Suppressor macrophage treated with lipopolysaccharide for 1 hour (primary cell): ENCODE measurements around the gene RGS19.
A peak's percentile ranks its signal among the peaks of the same experiment; 100 is the strongest.

Source experiments
- DNase-seq, 3 donors: peaks; one replicate each; pipeline ENCODE4 v3.0.0-alpha.2; 2020 to 2022

Gene RGS19

DNA sequence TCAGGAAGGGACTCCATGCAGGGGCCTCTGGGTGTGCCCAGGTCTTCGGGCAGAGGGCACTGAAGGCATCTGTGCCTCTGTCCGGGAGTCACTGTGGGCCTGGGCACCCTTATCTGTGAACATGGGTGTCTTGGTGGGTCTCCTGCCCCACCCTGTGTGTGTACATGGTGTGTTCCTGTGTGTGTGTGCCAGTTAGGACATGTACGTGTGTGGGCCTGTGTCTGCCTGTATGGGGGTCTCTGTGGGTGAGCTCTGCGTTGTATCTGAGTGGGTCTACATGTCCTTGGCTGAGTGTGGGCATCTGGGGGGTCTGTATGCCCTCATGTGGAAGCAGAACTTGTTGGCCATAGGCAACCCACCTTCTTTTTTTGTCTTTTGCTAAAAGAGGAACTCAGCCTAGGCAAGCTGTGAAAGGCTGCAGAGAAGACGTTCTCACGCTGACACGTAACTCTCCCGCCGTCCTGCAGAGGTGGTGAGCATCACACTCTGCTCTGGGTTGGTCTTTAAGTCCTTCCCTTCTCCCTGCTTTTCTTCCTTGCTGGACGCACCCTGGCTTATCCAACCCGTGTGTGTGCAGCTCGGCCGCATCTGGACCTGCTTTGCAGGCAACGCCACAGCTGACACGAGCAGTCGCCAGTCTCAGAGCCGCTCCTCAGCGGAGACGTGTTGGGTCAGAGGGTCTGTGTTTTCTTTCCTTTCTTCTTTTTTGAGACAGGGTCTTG is 28.6 kb upstream of the RGS19 start:
- peak; percentile 67 to 75 (median 71) for DNase-seq

- peak in 2 of 3 donors; percentile 17 to 35 for DNase-seq
Observed at GRCh38 chr20:64106981-64107735, 27.8 kb upstream of the RGS19 start, which contains the start of gene NPBWR2. Gene NPBWR2 (minus strand): TSS chr20:64107565. CDS start chr20:64106831, 734 bp downstream.

GRCh38 chr20:64106435-64106961 is 27.2 kb upstream of the RGS19 start:
- DNase-seq = peak in 1 of 3 donors; percentile 17

- peak in 1 of 3 donors; percentile 11 for DNase-seq
Observed at GRCh38 chr20:64105846-64106434, 26.6 kb upstream of the RGS19 start.

GRCh38 chr20:64104667-64105451 is 25.5 kb upstream of the RGS19 start:
- peak in 1 of 3 donors; percentile 16 for DNase-seq

GRCh38 chr20:64103871-64104666 is 24.8 kb upstream of the RGS19 start:
- DNase-seq = no peak

GRCh38 chr20:64102647-64103354 is 23.5 kb upstream of the RGS19 start:
- DNase-seq = peak in 1 of 3 donors; percentile 17

- DNase-seq = peak; percentile 58 to 86 (median 66)
Observed at GRCh38 chr20:64101731-64102621, 22.7 kb upstream of the RGS19 start.

DNA sequence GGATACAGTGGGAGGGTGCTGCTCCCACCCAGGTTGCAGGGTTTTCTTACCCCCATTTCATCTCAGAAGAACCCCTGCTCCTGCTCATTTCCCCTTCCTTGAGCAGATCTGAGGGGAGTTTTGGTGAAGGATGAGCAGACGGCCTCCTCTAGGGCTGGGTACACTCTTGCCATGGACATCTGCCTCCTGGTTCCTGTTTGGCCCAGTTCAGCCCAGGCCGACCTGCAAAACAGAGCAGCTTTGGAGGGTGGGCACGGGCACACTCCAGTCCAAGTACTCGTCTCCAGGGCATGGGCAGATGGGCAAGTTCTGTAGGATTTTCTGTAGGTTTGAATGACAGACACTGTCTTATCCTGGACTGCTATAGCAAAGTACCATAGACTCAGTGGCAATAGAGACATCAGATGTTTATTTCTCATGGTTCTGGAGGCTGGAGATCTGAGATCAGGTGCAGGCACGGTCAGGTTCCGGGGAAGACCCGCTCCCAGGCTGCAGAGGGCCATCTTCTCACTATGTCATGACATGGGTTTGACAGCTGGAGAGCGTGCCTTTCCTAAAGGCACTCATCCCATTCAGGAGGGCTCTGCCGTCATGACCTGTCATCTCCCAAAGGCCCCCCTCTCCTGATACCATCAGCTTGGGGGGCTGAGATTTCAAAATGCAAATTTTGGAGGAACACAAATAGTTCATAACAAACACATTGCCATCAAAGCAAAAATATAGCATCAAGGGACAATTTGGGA is 21.8 kb upstream of the RGS19 start:
- DNase-seq = peak in 1 of 3 donors; percentile 12

- peak in 1 of 3 donors; percentile 3 for DNase-seq
Observed at GRCh38 chr20:64100566-64100888, 21.2 kb upstream of the RGS19 start.

- DNase-seq = peak in 1 of 3 donors; percentile 5
Observed at GRCh38 chr20:64099880-64100565, 20.7 kb upstream of the RGS19 start.

- DNase-seq = peak in 1 of 3 donors; percentile 8
Observed at GRCh38 chr20:64099086-64099786, 19.9 kb upstream of the RGS19 start.

DNA sequence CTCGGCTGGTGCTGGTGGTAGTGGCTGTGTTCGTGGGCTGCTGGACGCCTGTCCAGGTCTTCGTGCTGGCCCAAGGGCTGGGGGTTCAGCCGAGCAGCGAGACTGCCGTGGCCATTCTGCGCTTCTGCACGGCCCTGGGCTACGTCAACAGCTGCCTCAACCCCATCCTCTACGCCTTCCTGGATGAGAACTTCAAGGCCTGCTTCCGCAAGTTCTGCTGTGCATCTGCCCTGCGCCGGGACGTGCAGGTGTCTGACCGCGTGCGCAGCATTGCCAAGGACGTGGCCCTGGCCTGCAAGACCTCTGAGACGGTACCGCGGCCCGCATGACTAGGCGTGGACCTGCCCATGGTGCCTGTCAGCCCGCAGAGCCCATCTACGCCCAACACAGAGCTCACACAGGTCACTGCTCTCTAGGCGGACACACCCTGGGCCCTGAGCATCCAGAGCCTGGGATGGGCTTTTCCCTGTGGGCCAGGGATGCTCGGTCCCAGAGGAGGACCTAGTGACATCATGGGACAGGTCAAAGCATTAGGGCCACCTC is 19.2 kb upstream of the RGS19 start:
- peak in 1 of 3 donors; percentile 9 for DNase-seq

GRCh38 chr20:64096535-64096934 is 17.2 kb upstream of the RGS19 start:
- no peak for DNase-seq

- DNase-seq = no peak
Observed at GRCh38 chr20:64095927-64096326, 16.6 kb upstream of the RGS19 start.

GRCh38 chr20:64095455-64095854 is 16.1 kb upstream of the RGS19 start:
- DNase-seq = no peak

- no peak for DNase-seq
Observed at GRCh38 chr20:64093013-64093503, 13.7 kb upstream of the RGS19 start.
